ENCODE results near the gene LGI1.

GRCh38 chr10:93749218-93749799, 8.4 kb upstream of the LGI1 start:
- TF ChIP-seq YY1 (IDR thresholded peaks at IDR 0.05; ENCODE audit: insufficient read depth, insufficient read length) (no peak), SUZ12 (IDR thresholded peaks at IDR 0.05; ENCODE audit: extremely low read depth, insufficient read depth, insufficient read length) (no peak), ZNF274 (IDR thresholded peaks at IDR 0.05; ENCODE audit: low read depth, low read length) (no peak)

Measured in NT2/D1 (cell line).